DOHH2 (cell line): Measurements from ENCODE around the gene ANLN.

Source experiments
- CTCF ChIP-seq: fragments of 200-600 bp; sonication (generic); IDR thresholded peaks from one replicate; pipeline ENCODE4 v1.5.1; 2014; ENCODE audit warnings: antibody characterized with exemption, mild to moderate bottlenecking, low read depth, low read length; ENCODE audit not compliant: poor library complexity, severe bottlenecking
- EZH2phosphoT487 ChIP-seq: fragments of 200-600 bp; sonication (generic); IDR thresholded peaks from 2 replicates; pipeline ENCODE4 v1.6.1; 2017; ENCODE audit warnings: borderline replicate concordance, mild to moderate bottlenecking, antibody characterized with exemption, low read length, moderate library complexity, mixed read lengths

GRCh38 chr7:36474283-36475010 lies 84.8 kb downstream of the ANLN start:
- TF ChIP-seq CTCF: no peak
- TF ChIP-seq EZH2phosphoT487: no peak
